OCI-M1 (cell line): ENCODE results near the gene DHRS12.

Experiments used
- DNase-seq: peaks from one replicate; lab custom pipeline; 2025; lab: John Stamatoyannopoulos, UW

Gene DHRS12

GRCh38 chr13:51759240-51759639 is 44.7 kb downstream of the DHRS12 start:
- DNase-seq, result no peak

- DNase-seq, result no peak
These were observed 45.3 kb downstream of the DHRS12 start for GRCh38 chr13:51758691-51759090.

GRCh38 chr13:51756651-51757050 is 47.3 kb downstream of the DHRS12 start:
- no peak for DNase-seq

DNA sequence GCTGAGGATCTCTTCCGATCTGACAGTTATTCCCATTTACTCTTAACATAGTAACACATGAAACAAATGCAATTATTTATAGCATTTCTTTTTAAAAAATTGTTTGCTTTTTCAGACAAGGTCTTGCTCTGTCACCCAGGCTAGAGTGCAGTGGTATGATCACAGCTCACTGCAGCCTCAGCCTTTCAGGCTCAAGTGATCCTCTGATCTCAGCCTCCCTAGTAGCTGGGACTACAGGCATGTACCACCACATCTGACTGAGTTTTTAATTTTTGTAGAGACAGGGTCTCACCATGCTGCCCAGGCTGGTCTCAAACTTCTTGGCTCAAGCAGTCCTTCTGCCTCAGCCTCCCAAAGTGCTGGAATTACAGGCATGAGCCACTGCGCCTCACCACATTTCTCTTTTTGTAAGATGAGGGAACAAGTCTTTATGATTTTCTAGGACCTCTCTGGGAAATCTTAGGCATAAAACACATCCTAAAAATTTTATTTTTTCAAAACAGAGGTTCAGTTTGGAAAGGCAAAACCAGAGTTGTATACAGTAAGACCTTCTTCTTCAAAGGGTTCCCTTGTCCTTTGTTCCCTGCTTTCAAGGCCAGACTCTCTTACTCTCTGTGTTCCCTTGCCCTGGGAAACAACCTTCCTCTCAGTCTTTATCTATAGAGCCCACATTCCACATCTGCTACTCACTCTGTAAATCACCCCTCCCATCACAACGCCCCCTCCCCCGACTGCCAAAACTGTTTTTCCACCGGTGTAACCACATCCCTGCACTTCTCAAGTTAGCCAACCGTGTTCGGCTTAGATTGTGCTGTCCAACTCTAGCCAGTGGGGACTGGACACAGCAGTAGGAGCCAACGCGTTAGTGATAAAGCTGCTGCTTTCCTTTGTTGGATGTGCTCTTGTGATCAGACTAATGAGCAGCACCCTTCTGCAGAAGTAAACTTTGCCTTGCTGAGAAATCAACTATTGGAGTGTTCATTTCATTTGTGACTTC is 56.2 kb downstream of the DHRS12 start:
- no peak for DNase-seq

DNA sequence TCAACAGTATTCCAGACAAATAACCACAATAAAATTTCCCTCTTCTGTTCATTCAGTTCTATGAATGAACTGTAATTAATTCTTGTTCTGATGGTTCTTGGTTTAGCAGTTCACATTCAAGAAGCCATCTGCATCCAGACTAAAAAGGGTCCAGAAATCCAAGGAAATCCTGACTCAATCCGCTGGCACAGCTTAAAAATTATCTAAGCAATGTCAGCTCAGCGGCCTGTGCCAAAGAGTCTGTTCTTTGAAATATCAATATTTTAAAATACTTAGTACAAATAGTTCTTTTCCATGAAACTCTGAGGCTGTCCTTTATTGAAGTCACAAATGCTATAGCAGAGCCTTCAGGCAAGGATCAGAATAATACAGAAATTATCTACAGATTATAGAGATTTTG is 57.2 kb downstream of the DHRS12 start:
- DNase-seq, result no peak

GRCh38 chr13:51745243-51745642 is 58.7 kb downstream of the DHRS12 start:
- no peak for DNase-seq

DNA sequence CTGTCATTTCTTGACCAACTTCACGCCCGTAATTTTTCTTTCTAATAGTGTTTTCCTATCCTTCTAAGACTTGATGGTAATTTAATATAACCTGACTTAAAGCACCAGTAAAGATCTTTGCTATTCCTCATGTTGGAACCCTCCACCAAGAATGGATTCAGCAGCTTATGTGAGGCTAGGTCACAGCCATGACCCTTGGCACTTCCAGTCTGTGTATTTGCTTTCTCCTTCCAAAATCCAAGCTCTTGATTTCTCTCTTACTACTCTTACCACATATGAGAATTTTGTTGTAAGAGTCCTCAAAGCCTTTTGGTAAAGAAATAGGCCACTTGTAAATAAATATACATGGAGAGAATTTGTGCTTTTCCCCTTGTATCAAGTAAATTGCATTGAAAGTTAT is 61.4 kb downstream of the DHRS12 start:
- no peak for DNase-seq

GRCh38 chr13:51742031-51742430 is 61.9 kb downstream of the DHRS12 start:
- no peak for DNase-seq

GRCh38 chr13:51740698-51741097 is 63.3 kb downstream of the DHRS12 start:
- DNase-seq, result no peak

- DNase-seq, result no peak
These were observed 64.8 kb downstream of the DHRS12 start for GRCh38 chr13:51739027-51739764.

DNA sequence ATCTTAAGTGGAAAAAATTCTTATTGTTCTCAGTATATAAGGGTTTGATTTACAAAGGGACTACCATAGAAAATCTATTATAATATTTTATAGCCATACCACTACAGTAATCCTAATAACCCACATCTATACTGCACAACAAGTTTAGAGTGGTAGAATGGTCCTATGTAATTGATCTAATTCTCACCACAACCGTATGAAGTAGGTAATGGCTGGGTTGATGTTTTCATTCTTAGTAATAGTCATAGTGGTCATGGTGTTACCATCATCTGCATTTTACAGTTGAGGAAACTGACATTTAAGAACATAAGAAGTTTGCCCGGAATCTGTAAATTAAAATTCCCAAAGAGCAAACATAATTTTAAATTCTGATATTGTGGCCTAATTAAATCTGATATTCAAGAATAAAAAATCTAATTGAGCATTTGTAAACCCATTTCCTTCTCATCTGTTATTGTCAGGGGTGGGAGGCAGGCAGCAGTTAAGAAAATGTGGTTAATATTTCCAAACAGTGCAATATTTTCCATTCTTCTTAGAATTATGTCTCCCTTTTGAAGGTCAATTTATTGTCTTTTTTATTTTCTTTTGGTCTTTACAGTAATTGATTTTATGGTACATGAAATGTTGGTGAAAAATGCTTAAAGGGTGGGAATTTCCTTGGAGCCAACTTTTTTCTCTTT is 65.6 kb downstream of the DHRS12 start:
- DNase-seq, result no peak

GRCh38 chr13:51737609-51738008 is 66.4 kb downstream of the DHRS12 start:
- DNase-seq, result no peak

GRCh38 chr13:51734786-51735185 is 69.2 kb downstream of the DHRS12 start:
- DNase-seq, result no peak

DNA sequence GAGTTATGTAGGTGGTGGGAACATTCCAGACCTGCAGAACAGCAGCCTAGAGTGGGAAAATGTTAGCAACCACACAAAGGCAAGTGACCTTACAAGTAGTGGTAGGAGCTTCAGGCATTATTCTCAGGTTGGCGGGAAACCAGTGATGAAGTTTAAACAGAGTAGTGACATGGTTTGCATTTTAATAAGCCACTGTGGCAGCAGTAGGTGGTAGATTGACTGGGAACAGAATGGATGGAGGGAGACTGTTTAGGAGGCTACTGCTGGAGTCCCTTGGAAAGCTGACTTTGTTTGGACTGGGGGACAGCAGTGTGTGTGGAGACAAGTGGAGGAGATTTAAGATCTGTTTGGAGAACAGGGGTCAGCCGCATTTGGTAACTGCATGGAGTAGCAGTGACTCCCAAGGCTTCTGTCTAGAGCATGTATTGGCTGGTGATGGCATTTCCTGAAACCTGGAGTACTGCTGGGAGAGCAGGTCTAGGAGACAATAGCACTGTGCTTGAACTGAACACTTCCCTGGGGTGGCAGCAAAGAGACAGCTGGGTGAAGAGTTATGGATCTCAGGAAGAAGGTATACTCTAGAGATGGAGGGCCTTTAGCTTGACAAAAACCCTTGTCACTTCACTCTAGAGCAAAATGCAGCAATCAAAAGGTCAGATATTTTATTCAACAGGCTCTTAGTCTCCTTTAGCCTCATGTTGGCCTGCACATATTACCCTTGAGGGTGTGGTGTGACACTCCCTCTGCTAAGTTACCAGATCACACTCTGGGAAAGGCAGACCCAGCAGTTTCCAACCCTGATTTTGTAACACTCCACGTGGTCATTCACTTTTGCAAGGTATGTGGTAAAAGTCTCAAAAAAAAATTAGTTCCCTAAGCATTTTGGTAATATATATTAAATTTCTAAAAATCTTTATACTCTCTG is 70.3 kb downstream of the DHRS12 start:
- DNase-seq, result no peak

DNA sequence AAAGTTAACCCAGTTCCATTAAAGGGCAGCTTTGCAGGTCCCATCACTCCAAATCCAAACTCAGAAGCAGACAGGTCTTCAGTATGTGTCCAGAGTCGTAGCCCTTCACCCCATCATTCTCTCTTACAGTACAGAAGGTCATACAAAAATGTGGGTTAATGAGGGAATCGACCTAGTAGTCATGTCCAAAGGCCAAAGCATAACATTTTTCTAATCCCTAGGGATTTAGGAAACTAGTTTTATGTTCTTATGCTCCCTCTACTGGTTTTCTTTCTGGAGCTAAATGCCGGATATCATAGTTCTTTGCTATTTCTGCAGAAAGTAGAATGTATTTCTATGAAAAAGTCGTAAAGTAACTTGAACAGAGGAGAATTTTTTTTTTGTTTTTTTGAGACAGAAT is 72.2 kb downstream of the DHRS12 start:
- no peak for DNase-seq

DNA sequence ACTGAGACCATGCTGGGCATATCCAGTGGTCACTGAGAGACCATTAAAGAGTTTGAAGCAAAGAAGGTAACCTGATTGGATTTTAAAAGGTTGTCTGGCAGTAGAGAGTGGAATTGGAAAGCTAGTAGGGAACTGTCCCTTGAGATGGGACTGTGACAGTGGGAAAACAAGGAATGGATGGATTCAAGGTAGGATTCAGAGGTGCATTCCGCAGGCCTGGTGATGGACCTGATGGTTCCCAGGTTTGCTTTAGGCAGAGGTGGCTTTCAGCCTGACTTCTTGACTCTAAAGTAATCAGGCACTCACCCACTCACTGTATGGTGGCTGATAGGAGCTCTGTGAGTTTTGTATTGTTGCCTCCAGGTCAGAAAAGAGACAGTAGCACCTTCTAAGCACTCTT is 73.0 kb downstream of the DHRS12 start:
- DNase-seq, result no peak

- peak; percentile 40 for DNase-seq
These were observed 74.0 kb downstream of the DHRS12 start for GRCh38 chr13:51729866-51730553.

GRCh38 chr13:51728972-51729371 is 75.0 kb downstream of the DHRS12 start:
- DNase-seq, result no peak

GRCh38 chr13:51728275-51728673 is 75.7 kb downstream of the DHRS12 start:
- no peak for DNase-seq

DNA sequence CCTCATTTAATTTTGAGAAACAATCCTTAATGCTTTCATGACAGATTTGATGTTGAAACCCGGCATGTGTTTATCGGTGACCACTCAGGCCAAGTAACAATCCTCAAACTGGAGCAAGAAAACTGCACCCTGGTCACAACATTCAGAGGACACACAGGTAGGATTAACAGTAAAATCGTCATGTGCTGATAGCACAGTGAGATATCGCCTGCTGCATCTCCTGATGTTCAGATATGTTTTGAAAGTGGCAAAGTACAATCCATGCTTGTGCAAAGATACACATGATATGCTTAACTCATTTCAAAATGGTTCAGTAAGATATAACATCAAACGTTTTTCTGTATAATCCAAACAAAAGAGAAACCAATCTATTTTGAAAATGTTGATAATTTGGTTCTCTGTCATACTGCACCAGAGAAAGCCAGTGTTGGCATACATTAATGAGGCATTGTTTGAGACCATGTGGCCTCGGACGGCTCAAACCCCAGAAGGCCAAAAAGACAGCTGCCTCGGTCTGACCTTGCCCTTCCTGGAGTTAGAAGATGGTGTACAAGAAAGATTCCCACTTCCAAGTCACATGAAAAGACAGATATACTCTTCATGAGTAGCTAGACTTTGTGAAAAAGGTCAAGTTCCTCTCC is 76.2 kb downstream of the DHRS12 start:
- DNase-seq, result no peak
